DND-41 (cell line): ENCODE results near the gene FOXO3.

Source experiments
- EZH2 ChIP-seq: IDR thresholded peaks from 3 replicates; pipeline ENCODE4 v1.6.1; 2012; ENCODE audit warnings: borderline replicate concordance, low read depth, mild to moderate bottlenecking, moderate library complexity, low read length, inconsistent platforms; ENCODE audit not compliant: severe bottlenecking
- TF ChIP-seq, protein P1 (sequence below): IDR thresholded peaks from 2 replicates; pipeline ENCODE4 v1.5.1; 2012; ENCODE audit warnings: borderline replicate concordance, low read length, moderate library complexity, mild to moderate bottlenecking; ENCODE audit not compliant: poor library complexity, severe bottlenecking; ENCODE audit errors: extremely low read depth

DNA sequence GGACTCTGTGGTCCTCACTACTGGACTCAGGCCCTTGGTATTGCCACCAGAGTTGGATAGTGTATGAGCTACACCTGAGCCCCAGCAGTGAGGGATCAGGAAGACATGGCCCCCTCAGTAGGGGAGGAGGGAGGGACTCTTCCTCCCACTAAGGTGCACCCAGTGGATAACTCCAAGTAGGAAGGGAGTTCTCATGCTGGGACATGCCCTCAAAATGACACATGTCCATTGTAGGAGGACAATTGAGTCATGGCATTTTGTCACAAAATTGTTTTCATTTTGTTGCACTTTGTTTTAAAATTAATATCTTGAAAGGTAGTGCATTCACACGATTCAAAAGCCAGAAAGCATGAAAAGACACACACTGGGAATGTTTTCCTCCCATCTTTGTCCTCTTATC, 127.2 kb downstream of the FOXO3 start:
- TF ChIP-seq, protein P1, sequence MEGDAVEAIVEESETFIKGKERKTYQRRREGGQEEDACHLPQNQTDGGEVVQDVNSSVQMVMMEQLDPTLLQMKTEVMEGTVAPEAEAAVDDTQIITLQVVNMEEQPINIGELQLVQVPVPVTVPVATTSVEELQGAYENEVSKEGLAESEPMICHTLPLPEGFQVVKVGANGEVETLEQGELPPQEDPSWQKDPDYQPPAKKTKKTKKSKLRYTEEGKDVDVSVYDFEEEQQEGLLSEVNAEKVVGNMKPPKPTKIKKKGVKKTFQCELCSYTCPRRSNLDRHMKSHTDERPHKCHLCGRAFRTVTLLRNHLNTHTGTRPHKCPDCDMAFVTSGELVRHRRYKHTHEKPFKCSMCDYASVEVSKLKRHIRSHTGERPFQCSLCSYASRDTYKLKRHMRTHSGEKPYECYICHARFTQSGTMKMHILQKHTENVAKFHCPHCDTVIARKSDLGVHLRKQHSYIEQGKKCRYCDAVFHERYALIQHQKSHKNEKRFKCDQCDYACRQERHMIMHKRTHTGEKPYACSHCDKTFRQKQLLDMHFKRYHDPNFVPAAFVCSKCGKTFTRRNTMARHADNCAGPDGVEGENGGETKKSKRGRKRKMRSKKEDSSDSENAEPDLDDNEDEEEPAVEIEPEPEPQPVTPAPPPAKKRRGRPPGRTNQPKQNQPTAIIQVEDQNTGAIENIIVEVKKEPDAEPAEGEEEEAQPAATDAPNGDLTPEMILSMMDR = no peak
- no peak for TF ChIP-seq EZH2
